Subcutaneous adipose tissue (tissue), 4 donors: ENCODE measurements around the gene SH3GL1. TPM values are rescaled to one million over a fixed set of nuclear protein-coding genes. Genes with fewer than 3 reads are reported as not detected.

ENCODE experiments used
- CTCF ChIP-seq: fragments of 450-650 bp; IDR thresholded peaks from one replicate; pipeline ENCODE4 v1.5.1; 2016; ENCODE audit warnings: low read depth, mild to moderate bottlenecking, control low read depth, antibody characterized with exemption, moderate library complexity
- total RNA-seq, 4 donors: library from RNA; depleted of rRNA; stranded (reverse); fragments of >200 nt; gene quantifications; one replicate each; pipeline ENCODE4 v1.1.0, GENCODE V29; 2016

The SH3GL1 gene
- total RNA-seq, 4 donors from 2014 or later = 28.7 to 43.9 (median 36.4) TPM

- no peak for TF ChIP-seq CTCF
These were observed 11.8 kb downstream of the SH3GL1 start for GRCh38 chr19:4388337-4389063.

- TF ChIP-seq CTCF = no peak
These were observed 14.1 kb downstream of the SH3GL1 start for GRCh38 chr19:4386041-4386782.

- no peak for TF ChIP-seq CTCF
These were observed 14.9 kb downstream of the SH3GL1 start for GRCh38 chr19:4385291-4386040.

- no peak for TF ChIP-seq CTCF
These were observed 20.1 kb downstream of the SH3GL1 start for GRCh38 chr19:4380254-4380727.

DNA sequence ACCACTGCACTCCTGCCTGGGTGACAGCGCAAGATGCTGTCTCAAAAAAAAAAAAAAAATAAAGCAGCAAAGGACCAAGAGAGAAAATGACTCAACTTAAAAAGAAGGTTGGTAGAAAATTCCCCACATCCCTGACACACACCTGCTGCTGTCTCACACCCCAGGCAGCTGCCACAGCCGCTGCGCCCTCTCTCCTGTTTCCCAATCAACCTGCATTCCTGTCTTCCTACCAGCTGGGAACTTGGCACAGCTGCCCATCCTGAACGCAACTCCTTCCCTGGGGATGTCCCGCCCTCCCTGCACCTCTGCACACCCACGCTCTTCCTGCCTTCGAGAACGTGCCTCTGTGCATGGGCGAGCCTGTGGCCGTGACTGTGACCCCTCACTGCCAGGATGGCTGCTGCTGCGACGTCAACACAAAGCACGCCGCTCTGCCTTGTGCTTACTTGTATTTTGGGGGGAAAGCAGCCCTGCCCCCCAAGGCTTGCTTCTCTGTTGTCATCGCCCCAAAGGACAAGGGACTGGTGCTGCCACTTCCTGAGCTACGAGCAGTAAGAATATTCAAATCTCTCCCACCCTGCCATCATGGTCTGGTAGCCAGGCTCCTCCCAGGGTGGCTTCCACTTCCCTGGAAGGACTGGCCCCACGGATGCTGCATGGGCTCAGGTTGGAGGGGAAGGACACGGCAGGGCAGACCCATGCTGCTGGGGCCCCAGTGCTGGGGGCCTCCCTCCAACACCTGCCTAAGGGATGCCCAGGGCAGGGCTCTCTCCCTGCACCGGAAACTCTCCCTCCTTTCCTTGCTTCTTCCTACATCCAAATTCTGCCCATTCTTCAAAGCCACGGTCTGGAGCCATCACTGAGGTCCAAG lies 20.7 kb downstream of the SH3GL1 start:
- no peak for TF ChIP-seq CTCF

- no peak for TF ChIP-seq CTCF
These were observed 21.5 kb downstream of the SH3GL1 start for GRCh38 chr19:4378886-4379285.
